Gastrocnemius medialis (tissue), 4 donors: ENCODE measurements around the gene MGAT4C. TPM values are rescaled to one million over a fixed set of nuclear protein-coding genes. Genes with fewer than 3 reads are reported as not detected.

Experiments used
- ATAC-seq, 2 donors: fragments of 150-250 bp; one replicate each; pipeline ENCODE4 v1.9.1; 2016
- DNase-seq, 2 donors: peaks; one replicate each; pipeline ENCODE4 v3.0.0-alpha.2; 2019
- H3K27ac ChIP-seq, 4 donors: fragments of 200-600 bp; sonication (generic); 1 replicate in 1 of 4; 2 replicates in 3 of 4; pipeline ENCODE4 v1.5.1; 2016 to 2018; ENCODE audit warnings: mild to moderate bottlenecking in 2 of 4, moderate library complexity in 1 of 4
- H3K27me3 ChIP-seq, 3 donors: fragments of 200-600 bp; sonication (generic) in 2 of 3; 1 replicate in 1 of 3; 2 replicates in 2 of 3; pipeline versions ENCODE4 v1.5.1 to v1.6.0; 2016 to 2019; ENCODE audit warnings: mild to moderate bottlenecking in 1 of 3, moderate library complexity in 1 of 3
- H3K36me3 ChIP-seq, 2 donors: fragments of 200-600 bp; sonication (generic) in 1 of 2; one replicate each; pipeline ENCODE4 v1.5.1; 2017 to 2018
- H3K4me1 ChIP-seq, 2 donors: fragments of 200-600 bp; sonication (generic) in 1 of 2; one replicate each; pipeline ENCODE4 v1.5.1; 2016 to 2017; ENCODE audit warnings: mild to moderate bottlenecking in 2 of 2
- H3K4me3 ChIP-seq, 4 donors: fragments of 200-600 bp; sonication (generic) in 3 of 4; 1 replicate in 1 of 4; 2 replicates in 3 of 4; pipeline ENCODE4 v1.5.1; 2016 to 2019; ENCODE audit warnings: mild to moderate bottlenecking in 2 of 4
- H3K9me3 ChIP-seq, 3 donors: fragments of 200-600 bp; sonication (generic) in 2 of 3; 1 replicate in 1 of 3; 2 replicates in 2 of 3; pipeline ENCODE4 v1.5.1; 2016 to 2019
- POLR2A ChIP-seq, 2 donors: fragments of 450-650 bp; IDR thresholded peaks; one replicate each; pipeline ENCODE4 v1.6.1; 2017; ENCODE audit warnings: antibody characterized with exemption in 2 of 2, mild to moderate bottlenecking in 2 of 2, moderate library complexity in 2 of 2
- in situ Hi-C, 4 donors: fragments of 200-750 bp; cut with MboI; loops; one replicate each; pipeline versions ENCODE4 v1.15.0 to v1.8.0; 2017; ENCODE audit warnings: low sequenced_read_pairs in 4 of 4
- intact Hi-C: fragments of 100-400 bp; cut with DNase I; formaldehyde crosslinking; loops from one replicate; pipeline ENCODE4 v1.15.1; 2023; ENCODE audit warnings: low total_unique reads
- total RNA-seq, 4 donors: library from RNA; depleted of rRNA; stranded (reverse); fragments of >200 nt; gene quantifications; one replicate each; pipeline versions ENCODE4 v1.1.0 to v1.2.3, GENCODE V29; 2016
- TF ChIP-seq, protein P1 (sequence below), 5 experiments: fragments of 450-650 bp in 3 of 5; fragments of 200-600 bp in 2 of 5; sonication (generic) in 2 of 5; IDR thresholded peaks in 4 of 5; conservative IDR thresholded peaks in 1 of 5; 1 replicate in 4 of 5; 2 replicates in 1 of 5; pipeline ENCODE4 v1.5.1; 2016 to 2019; ENCODE audit warnings: antibody characterized with exemption in 5 of 5, mild to moderate bottlenecking in 3 of 5, moderate library complexity in 3 of 5

MGAT4C gene
- total RNA-seq, 4 donors from 2014 or later: not detected

DNA sequence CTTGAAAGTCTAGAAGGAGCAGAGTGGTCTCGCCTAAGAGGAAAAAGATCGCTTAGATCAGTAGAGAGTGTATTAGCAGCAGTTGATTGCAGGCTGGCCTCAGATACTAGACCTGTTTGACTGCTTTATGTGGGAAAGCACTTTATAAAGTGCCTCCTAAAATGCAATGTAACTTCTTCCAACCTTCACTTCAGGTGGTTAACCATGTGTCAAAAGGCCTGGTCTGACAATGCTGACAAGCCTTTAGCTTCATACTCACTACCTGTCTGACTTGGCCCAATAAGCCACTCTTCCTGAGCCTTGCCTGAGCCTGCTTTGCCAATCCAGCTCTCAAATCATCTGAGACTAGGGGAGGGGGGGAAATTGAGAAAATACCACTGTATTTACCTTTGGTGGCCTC is 14.6 kb downstream of the MGAT4C start:
- no peaks in the 10 kb centered on the region for H3K4me1 ChIP-seq
- ATAC-seq: no peak
- no peaks in the 10 kb centered on the region for H3K36me3 ChIP-seq
- H3K4me3 ChIP-seq: no peak overlapping the region
- in situ Hi-C loops: no loop called here
- H3K27ac ChIP-seq: no peak overlapping the region
- TF ChIP-seq, protein P1, sequence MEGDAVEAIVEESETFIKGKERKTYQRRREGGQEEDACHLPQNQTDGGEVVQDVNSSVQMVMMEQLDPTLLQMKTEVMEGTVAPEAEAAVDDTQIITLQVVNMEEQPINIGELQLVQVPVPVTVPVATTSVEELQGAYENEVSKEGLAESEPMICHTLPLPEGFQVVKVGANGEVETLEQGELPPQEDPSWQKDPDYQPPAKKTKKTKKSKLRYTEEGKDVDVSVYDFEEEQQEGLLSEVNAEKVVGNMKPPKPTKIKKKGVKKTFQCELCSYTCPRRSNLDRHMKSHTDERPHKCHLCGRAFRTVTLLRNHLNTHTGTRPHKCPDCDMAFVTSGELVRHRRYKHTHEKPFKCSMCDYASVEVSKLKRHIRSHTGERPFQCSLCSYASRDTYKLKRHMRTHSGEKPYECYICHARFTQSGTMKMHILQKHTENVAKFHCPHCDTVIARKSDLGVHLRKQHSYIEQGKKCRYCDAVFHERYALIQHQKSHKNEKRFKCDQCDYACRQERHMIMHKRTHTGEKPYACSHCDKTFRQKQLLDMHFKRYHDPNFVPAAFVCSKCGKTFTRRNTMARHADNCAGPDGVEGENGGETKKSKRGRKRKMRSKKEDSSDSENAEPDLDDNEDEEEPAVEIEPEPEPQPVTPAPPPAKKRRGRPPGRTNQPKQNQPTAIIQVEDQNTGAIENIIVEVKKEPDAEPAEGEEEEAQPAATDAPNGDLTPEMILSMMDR (IDR thresholded peaks at IDR 0.05 in 4 of 5, conservative IDR thresholded peaks at IDR 0.05 in 1 of 5): no peak
- TF ChIP-seq POLR2A (IDR thresholded peaks at IDR 0.05): no peak
- H3K27me3 ChIP-seq: no peaks in the 10 kb centered on the region
- H3K9me3 ChIP-seq: no peaks in the 10 kb centered on the region
- intact Hi-C loops: no loop called here
- DNase-seq: no peak

DNA sequence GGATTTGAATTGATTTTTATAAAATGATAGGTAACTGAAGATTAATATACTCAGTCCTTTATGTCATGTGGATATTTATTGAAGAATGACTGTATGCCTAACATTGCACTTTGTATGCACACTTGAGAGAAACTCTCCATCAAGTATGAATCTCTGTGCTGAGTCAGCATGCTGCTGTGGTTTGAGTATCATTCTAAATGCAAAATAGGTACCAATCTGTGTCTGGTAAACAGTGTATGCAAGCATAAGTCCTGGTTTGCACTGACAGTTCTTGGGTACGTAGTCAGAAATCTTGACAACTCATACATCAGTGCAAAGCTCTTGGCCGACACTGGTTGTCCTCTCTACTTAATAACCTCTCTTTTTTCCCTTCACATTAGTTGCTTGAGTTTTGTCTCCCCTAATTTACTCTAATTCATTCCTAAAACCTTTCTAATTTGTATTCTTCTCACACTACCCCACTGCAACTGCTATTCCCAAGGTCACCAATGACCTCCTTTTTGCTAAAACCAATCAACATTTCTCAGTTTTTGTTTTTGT is 21.8 kb downstream of the MGAT4C start:
- H3K27me3 ChIP-seq: no peaks in the 10 kb centered on the region
- no peak for DNase-seq
- in situ Hi-C loops (no loop called here), intact Hi-C loops (no loop called here)
- H3K27ac ChIP-seq: no peak overlapping the region
- H3K4me1 ChIP-seq: no peaks in the 10 kb centered on the region
- H3K4me3 ChIP-seq: no peak overlapping the region
- H3K36me3 ChIP-seq: no peaks in the 10 kb centered on the region
- no peaks in the 10 kb centered on the region for H3K9me3 ChIP-seq
- no peak for ATAC-seq
- TF ChIP-seq POLR2A (IDR thresholded peaks at IDR 0.05): no peak
- TF ChIP-seq, protein P1 (IDR thresholded peaks at IDR 0.05 in 4 of 5, conservative IDR thresholded peaks at IDR 0.05 in 1 of 5): no peak

DNA sequence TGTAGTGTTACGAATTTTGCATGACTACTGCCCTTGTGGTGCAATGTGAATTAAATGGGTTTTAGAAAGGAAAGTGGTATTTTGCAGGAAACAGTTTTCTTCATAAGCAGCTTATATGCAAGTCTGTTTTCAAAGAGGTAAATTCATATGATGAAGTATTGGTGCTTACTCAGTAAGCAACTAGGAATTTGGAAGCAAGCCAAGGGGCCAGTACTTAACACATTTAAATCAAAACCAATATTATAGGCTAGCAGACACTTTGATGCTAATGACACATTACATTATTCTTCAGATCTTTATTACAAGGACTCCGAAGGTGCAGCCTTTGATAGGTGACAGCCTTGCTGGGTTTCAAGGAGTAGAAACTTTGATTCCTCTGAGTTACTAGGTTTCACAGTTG is 23.1 kb downstream of the MGAT4C start:
- Histone ChIP-seq H3K27ac (no peak overlapping the region), H3K4me3 (no peak overlapping the region), H3K36me3 (no peaks in the 10 kb centered on the region), H3K4me1 (no peaks in the 10 kb centered on the region), H3K9me3 (no peaks in the 10 kb centered on the region), H3K27me3 (no peaks in the 10 kb centered on the region)
- no peak for TF ChIP-seq POLR2A (IDR thresholded peaks at IDR 0.05)
- TF ChIP-seq, protein P1 (IDR thresholded peaks at IDR 0.05 in 4 of 5, conservative IDR thresholded peaks at IDR 0.05 in 1 of 5): no peak
- no peak for DNase-seq
- ATAC-seq: no peak
- in situ Hi-C loops (no loop called here), intact Hi-C loops (no loop called here)

DNA sequence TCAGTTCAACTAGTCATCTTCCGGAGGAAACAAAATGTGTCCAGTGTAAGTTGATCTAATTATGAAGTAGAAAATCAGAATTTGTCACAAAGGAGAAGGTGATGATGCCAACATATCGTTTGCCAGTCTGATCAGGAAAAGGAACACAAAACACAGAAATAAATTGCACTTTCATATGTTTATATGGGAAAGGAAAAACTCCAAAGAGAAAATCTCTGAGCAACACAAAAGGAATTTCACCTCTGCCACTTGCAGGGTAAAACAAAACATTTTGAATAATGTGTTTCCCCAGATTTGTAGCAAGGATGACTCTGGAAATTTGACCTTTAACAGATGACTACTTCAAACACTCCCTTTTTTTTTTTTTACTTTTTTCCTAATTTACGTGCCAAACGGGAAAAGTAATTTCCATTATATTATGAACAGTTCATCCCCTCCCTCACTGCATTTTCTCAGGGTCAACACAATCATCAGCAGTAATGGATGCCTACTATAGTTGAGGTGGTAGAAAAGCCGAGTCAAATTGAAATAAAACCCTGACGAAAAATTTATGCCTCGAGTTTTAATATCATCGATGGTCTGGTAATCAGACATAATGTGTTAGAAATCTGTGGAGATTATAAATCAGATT is 25.6 kb downstream of the MGAT4C start:
- DNase-seq (no peak), ATAC-seq (no peak)
- in situ Hi-C loops: no loop called here
- Histone ChIP-seq H3K9me3 (no peaks in the 10 kb centered on the region), H3K27ac (no peak overlapping the region), H3K4me3 (no peak overlapping the region), H3K27me3 (no peaks in the 10 kb centered on the region), H3K36me3 (no peaks in the 10 kb centered on the region), H3K4me1 (no peaks in the 10 kb centered on the region)
- no peak for TF ChIP-seq POLR2A (IDR thresholded peaks at IDR 0.05)
- intact Hi-C loops: no loop called here

DNA sequence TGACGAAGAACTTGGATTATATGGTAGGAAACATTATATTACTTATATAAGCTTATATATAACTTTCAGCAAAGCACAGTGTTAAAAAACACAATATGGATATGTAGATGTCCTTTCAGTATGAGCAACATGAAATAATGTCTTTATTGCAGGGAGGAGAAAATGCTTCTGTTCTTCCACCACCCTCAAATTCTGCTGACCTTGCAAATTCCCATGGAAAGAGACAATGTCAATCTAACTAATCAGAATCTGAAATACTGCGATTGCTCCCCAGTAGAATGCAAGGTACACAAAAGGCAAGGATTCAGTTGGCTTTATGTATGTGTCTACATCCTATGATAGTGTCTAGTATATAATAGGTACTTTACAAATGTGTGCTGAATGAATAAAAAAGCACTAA is 26.4 kb downstream of the MGAT4C start:
- intact Hi-C loops: no loop called here
- ATAC-seq: no peak
- in situ Hi-C loops: no loop called here
- TF ChIP-seq, protein P1 (IDR thresholded peaks at IDR 0.05 in 4 of 5, conservative IDR thresholded peaks at IDR 0.05 in 1 of 5): no peak
- no peak for TF ChIP-seq POLR2A (IDR thresholded peaks at IDR 0.05)
- no peaks in the 10 kb centered on the region for H3K36me3 ChIP-seq
- H3K27me3 ChIP-seq: no peaks in the 10 kb centered on the region
- no peaks in the 10 kb centered on the region for H3K9me3 ChIP-seq
- H3K4me3 ChIP-seq: no peak overlapping the region
- DNase-seq: no peak
- H3K4me1 ChIP-seq: no peaks in the 10 kb centered on the region
- no peak overlapping the region for H3K27ac ChIP-seq
